GM12874 (cell line): ENCODE measurements around the gene HDAC9.

Experiments
- CTCF ChIP-seq: IDR thresholded peaks from 2 replicates; pipeline ENCODE4 v1.5.1; 2011; ENCODE audit warnings: low read depth, mild to moderate bottlenecking, control low read depth, low read length, moderate library complexity; ENCODE audit not compliant: insufficient read depth

Gene HDAC9

GRCh38 chr7:18756378-18757050 lies 261.0 kb downstream of the HDAC9 start:
- TF ChIP-seq CTCF, result no peak

GRCh38 chr7:18760046-18760445 lies 264.5 kb downstream of the HDAC9 start:
- TF ChIP-seq CTCF, result no peak

GRCh38 chr7:18760631-18761445 lies 265.3 kb downstream of the HDAC9 start:
- no peak for TF ChIP-seq CTCF

GRCh38 chr7:18762189-18762588 lies 266.6 kb downstream of the HDAC9 start:
- TF ChIP-seq CTCF, result no peak

- TF ChIP-seq CTCF, result no peak
These were observed 272.7 kb downstream of the HDAC9 start for GRCh38 chr7:18768256-18768655.

- TF ChIP-seq CTCF, result no peak
These were observed 274.7 kb downstream of the HDAC9 start for GRCh38 chr7:18770154-18770811.

- TF ChIP-seq CTCF, result no peak
These were observed 275.3 kb downstream of the HDAC9 start for GRCh38 chr7:18770822-18771221.
